Measurements from ENCODE around the gene NFKBIL1.

The NFKBIL1 gene

DNA sequence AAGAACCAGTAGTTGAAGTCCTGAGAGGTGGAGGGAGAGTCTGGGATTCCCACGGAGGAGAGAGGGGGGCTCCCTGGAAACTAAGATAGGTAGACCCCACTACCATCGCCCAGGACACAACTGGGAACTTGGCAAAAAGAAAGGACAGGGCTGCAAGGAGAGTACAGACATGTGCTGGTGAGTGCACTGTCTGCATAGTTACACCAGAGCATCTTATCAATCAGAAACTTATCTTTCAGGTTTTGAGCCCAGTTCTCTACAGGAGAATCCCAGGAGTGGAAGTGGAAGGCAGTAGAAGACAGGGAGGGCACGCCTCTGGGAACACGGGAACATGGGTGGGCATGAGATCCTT, 12.2 kb downstream of the NFKBIL1 start:
- in situ Hi-C loops (cut with HindIII; ENCODE audit: low sequenced_read_pairs): no loop called here

GRCh38 chr6:31559958-31560696, 12.7 kb downstream of the NFKBIL1 start:
- in situ Hi-C loops (cut with HindIII; ENCODE audit: low sequenced_read_pairs): no loop called here

- in situ Hi-C loops (cut with HindIII; ENCODE audit: low sequenced_read_pairs): no loop called here
These were observed 13.3 kb downstream of the NFKBIL1 start for GRCh38 chr6:31560697-31561058.

DNA sequence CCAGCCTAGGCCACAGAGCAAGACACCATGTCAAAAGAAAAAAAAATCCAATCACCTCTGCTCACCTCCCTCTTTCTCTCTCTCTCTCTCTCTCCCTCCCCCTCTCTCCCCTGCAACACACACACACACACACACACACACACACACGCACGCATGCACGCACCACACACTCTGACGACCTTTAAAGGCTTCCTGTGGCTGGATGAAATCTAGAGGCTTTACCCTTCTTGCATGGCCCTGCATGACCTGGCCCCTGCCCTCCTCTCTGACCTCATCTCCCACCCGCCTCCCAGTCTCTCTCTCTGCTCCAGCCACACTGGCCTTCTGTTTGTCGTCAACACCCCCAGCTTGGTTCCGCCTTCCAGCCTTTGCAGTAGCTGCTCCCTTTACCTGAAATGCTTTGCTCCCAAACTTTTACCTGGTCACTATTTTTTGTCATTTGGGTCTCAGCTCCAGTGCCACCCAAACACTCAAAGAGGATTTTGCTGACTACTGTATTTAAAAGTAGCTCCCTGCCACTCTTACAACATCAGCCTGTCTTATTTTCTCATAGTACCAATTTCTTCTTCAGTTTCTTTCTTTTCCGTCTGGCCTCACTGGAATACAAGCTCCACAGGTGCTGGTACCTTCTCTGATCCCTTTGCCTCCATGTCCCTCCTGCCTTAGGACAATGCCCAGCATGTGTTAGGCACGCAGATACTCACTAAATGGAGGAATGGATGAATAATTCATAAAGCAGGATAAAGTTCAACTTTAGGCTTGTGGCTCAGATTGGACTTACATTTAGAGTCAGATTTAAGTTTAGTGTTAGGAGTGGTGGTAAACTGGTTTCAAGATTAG, 20.3 kb downstream of the NFKBIL1 start:
- in situ Hi-C loops (cut with HindIII; ENCODE audit: low sequenced_read_pairs): no loop called here

- in situ Hi-C loops (cut with HindIII; ENCODE audit: low sequenced_read_pairs): no loop called here
These were observed 21.1 kb downstream of the NFKBIL1 start for GRCh38 chr6:31568537-31568961.

GRCh38 chr6:31569861-31570536, 22.6 kb downstream of the NFKBIL1 start:
- in situ Hi-C loops (cut with HindIII; ENCODE audit: low sequenced_read_pairs): no loop called here

DNA sequence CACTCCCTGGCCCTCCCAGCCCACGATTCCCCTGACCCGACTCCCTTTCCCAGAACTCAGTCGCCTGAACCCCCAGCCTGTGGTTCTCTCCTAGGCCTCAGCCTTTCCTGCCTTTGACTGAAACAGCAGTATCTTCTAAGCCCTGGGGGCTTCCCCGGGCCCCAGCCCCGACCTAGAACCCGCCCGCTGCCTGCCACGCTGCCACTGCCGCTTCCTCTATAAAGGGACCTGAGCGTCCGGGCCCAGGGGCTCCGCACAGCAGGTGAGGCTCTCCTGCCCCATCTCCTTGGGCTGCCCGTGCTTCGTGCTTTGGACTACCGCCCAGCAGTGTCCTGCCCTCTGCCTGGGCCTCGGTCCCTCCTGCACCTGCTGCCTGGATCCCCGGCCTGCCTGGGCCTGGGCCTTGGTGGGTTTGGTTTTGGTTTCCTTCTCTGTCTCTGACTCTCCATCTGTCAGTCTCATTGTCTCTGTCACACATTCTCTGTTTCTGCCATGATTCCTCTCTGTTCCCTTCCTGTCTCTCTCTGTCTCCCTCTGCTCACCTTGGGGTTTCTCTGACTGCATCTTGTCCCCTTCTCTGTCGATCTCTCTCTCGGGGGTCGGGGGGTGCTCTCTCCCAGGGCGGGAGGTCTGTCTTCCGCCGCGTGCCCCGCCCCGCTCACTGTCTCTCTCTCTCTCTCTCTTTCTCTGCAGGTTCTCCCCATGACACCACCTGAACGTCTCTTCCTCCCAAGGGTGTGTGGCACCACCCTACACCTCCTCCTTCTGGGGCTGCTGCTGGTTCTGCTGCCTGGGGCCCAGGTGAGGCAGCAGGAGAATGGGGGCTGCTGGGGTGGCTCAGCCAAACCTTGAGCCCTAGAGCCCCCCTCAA, 24.9 kb downstream of the NFKBIL1 start, which contains the start of gene LTA:
LTA (plus strand) TSS at position 249 of the 871 bp plus-strand sequence; CDS start at position 703, 454 bp downstream.
- in situ Hi-C loops (cut with HindIII; ENCODE audit: low sequenced_read_pairs): no loop called here

GRCh38 chr6:31573239-31574105, 26.1 kb downstream of the NFKBIL1 start:
- in situ Hi-C loops (cut with HindIII; ENCODE audit: low sequenced_read_pairs): no loop called here

DNA sequence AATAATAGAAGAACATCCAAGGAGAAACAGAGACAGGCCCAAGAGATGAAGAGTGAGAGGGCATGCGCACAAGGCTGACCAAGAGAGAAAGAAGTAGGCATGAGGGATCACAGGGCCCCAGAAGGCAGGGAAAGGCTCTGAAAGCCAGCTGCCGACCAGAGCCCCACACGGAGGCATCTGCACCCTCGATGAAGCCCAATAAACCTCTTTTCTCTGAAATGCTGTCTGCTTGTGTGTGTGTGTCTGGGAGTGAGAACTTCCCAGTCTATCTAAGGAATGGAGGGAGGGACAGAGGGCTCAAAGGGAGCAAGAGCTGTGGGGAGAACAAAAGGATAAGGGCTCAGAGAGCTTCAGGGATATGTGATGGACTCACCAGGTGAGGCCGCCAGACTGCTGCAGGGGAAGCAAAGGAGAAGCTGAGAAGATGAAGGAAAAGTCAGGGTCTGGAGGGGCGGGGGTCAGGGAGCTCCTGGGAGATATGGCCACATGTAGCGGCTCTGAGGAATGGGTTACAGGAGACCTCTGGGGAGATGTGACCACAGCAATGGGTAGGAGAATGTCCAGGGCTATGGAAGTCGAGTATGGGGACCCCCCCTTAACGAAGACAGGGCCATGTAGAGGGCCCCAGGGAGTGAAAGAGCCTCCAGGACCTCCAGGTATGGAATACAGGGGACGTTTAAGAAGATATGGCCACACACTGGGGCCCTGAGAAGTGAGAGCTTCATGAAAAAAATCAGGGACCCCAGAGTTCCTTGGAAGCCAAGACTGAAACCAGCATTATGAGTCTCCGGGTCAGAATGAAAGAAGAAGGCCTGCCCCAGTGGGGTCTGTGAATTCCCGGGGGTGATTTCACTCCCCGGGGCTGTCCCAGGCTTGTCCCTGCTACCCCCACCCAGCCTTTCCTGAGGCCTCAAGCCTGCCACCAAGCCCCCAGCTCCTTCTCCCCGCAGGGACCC, 27.0 kb downstream of the NFKBIL1 start:
- in situ Hi-C loops (cut with HindIII; ENCODE audit: low sequenced_read_pairs): no loop called here

GRCh38 chr6:31575335-31575901, 28.0 kb downstream of the NFKBIL1 start, which contains the start of gene TNF:
TSS of gene TNF (plus strand) at chr6:31575565. CDS start at chr6:31575742, 177 bp downstream.
- in situ Hi-C loops (cut with HindIII; ENCODE audit: low sequenced_read_pairs): no loop called here

DNA sequence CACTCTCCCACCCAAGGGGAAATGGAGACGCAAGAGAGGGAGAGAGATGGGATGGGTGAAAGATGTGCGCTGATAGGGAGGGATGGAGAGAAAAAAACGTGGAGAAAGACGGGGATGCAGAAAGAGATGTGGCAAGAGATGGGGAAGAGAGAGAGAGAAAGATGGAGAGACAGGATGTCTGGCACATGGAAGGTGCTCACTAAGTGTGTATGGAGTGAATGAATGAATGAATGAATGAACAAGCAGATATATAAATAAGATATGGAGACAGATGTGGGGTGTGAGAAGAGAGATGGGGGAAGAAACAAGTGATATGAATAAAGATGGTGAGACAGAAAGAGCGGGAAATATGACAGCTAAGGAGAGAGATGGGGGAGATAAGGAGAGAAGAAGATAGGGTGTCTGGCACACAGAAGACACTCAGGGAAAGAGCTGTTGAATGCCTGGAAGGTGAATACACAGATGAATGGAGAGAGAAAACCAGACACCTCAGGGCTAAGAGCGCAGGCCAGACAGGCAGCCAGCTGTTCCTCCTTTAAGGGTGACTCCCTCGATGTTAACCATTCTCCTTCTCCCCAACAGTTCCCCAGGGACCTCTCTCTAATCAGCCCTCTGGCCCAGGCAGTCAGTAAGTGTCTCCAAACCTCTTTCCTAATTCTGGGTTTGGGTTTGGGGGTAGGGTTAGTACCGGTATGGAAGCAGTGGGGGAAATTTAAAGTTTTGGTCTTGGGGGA, 28.7 kb downstream of the NFKBIL1 start:
- in situ Hi-C loops (cut with HindIII; ENCODE audit: low sequenced_read_pairs): no loop called here

- in situ Hi-C loops (cut with HindIII; ENCODE audit: low sequenced_read_pairs): no loop called here
These were observed 29.6 kb downstream of the NFKBIL1 start for GRCh38 chr6:31576897-31577578.

DNA sequence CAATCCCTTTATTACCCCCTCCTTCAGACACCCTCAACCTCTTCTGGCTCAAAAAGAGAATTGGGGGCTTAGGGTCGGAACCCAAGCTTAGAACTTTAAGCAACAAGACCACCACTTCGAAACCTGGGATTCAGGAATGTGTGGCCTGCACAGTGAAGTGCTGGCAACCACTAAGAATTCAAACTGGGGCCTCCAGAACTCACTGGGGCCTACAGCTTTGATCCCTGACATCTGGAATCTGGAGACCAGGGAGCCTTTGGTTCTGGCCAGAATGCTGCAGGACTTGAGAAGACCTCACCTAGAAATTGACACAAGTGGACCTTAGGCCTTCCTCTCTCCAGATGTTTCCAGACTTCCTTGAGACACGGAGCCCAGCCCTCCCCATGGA, 30.2 kb downstream of the NFKBIL1 start:
- in situ Hi-C loops (cut with HindIII; ENCODE audit: low sequenced_read_pairs): no loop called here

DNA sequence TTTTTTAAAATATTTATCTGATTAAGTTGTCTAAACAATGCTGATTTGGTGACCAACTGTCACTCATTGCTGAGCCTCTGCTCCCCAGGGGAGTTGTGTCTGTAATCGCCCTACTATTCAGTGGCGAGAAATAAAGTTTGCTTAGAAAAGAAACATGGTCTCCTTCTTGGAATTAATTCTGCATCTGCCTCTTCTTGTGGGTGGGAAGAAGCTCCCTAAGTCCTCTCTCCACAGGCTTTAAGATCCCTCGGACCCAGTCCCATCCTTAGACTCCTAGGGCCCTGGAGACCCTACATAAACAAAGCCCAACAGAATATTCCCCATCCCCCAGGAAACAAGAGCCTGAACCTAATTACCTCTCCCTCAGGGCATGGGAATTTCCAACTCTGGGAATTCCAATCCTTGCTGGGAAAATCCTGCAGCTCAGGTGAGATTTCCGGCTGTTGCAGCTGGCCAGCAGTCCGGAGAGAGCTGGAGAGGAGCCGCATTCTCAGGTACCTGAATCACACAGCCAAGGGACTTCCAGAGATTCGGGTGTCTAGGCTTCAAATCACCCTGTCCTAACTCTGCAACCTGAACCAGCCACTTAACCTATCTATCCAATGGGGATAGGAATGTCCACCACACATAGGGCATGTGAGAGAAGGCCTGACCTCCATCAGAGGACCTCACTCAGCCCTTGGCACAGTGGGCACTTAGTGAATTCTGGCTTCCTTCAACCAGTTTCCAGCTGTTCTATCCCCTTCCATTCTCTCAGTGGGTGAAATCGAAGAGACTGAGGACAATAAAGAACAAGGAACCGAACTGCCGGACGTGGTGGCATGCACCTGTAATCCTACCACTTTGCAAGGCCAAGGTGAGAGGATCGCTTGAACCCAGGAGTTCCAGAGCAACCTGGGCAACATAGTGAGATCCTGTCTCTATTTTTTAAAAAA, 31.0 kb downstream of the NFKBIL1 start:
- in situ Hi-C loops (cut with HindIII; ENCODE audit: low sequenced_read_pairs): no loop called here

- in situ Hi-C loops (cut with HindIII; ENCODE audit: low sequenced_read_pairs): no loop called here
These were observed 31.7 kb downstream of the NFKBIL1 start for GRCh38 chr6:31579119-31579505.
